Upper lobe of left lung (tissue), 6 donors: ENCODE data around the gene HSP90AB1. TPM values are rescaled to one million over a fixed set of nuclear protein-coding genes. Genes with fewer than 3 reads are reported as not detected.

Experiments used
- ATAC-seq, 2 donors: fragments of 200-7000 bp; cut with Tn5 transposase; one replicate each; pipeline ENCODE4 v1.9.1; 2022; ENCODE audit warnings: mild to moderate bottlenecking in 2 of 2, moderate library complexity in 2 of 2; ENCODE audit not compliant: low FRiP score in 2 of 2
- DNase-seq, 2 donors: peaks; one replicate each; pipeline ENCODE4 v3.0.0-alpha.2; 2019 to 2020
- H3K27ac ChIP-seq, 4 donors: fragments of 200-600 bp; sonication (generic); one replicate each; pipeline ENCODE4 v1.5.1; 2016 to 2019
- H3K27me3 ChIP-seq, 4 donors: fragments of 200-600 bp; sonication (generic); one replicate each; pipeline ENCODE4 v1.5.1; 2017 to 2019
- H3K36me3 ChIP-seq, 4 donors: fragments of 200-600 bp; sonication (generic); one replicate each; pipeline ENCODE4 v1.5.1; 2016 to 2019
- H3K4me1 ChIP-seq, 4 donors: fragments of 200-600 bp; sonication (generic); one replicate each; pipeline ENCODE4 v1.5.1; 2018 to 2019
- H3K4me3 ChIP-seq, 4 donors: fragments of 200-600 bp; sonication (generic); one replicate each; pipeline ENCODE4 v1.5.1; 2017 to 2019; ENCODE audit warnings: mild to moderate bottlenecking in 2 of 4, moderate library complexity in 1 of 4
- H3K9me3 ChIP-seq, 4 donors: fragments of 200-600 bp; sonication (generic); one replicate each; pipeline ENCODE4 v1.5.1; 2018 to 2019
- CTCF ChIP-seq, 6 experiments: fragments of 450-650 bp in 4 of 6; fragments of 200-600 bp in 2 of 6; sonication (generic) in 2 of 6; IDR thresholded peaks; one replicate each; pipeline ENCODE4 v1.5.1; 2016 to 2019; ENCODE audit warnings: antibody characterized with exemption in 6 of 6
- EP300 ChIP-seq, 4 donors: sonication (generic); formaldehyde crosslinking; IDR thresholded peaks; one replicate each; pipeline ENCODE4 v1.5.1; 2017; ENCODE audit warnings: antibody characterized with exemption in 4 of 4, control low read depth in 2 of 4
- POLR2A ChIP-seq, 4 donors: fragments of 450-650 bp; IDR thresholded peaks; one replicate each; pipeline ENCODE4 v1.5.1; 2016 to 2017; ENCODE audit warnings: antibody characterized with exemption in 4 of 4, mild to moderate bottlenecking in 2 of 4
- POLR2AphosphoS5 ChIP-seq, 2 donors: sonication (generic); formaldehyde crosslinking; IDR thresholded peaks; one replicate each; pipeline ENCODE4 v1.5.1; 2017; ENCODE audit warnings: antibody characterized with exemption in 2 of 2
- WGBS, 2 donors: methylation state at CpG; one replicate each; pipeline ENCODE4 v1.1.5; 2017 to 2018; 5-methylcytosine and 5-hydroxymethylcytosine counted together
- total RNA-seq, 6 donors: library from RNA; depleted of rRNA in 4 of 6; stranded (reverse); fragments of >200 nt in 4 of 6; gene quantifications; one replicate each; pipeline versions ENCODE4 v1.1.0 to v1.2.1, GENCODE V29; 2016 to 2021
- donor health status: DM: no; HTN: no; CAD: no; lungs with moderate emphysema.
- donor health status: DM: no; HTN: yes; CAD: no; lungs with severe emphysema.

The HSP90AB1 gene
- total RNA-seq, 6 donors from 2014 or later, result 175 to 656 (median 471) TPM

- ATAC-seq, result no peak
- H3K36me3 ChIP-seq, result peaks cover 52 to 75% (median 66%) of the 10 kb centered on the region in 4 donors
Observed at GRCh38 chr6:44253307-44254101, 6.6 kb downstream of the HSP90AB1 start.

GRCh38 chr6:44254191-44255104 lies 7.5 kb downstream of the HSP90AB1 start:
- Histone ChIP-seq H3K9me3 (no peaks in the 10 kb centered on the region), H3K4me3 (no peak overlapping the region), H3K4me1 (peaks cover 12 to 26% (median 18%) of the 10 kb centered on the region in 4 donors), H3K27ac (no peak overlapping the region), H3K27me3 (no peaks in the 10 kb centered on the region), H3K36me3 (peaks cover 48 to 75% (median 59%) of the 10 kb centered on the region in 4 donors)
- ATAC-seq, result no peak
- WGBS, 2 donors, result 78 to 81% methylated on average over 11 to 12 of the region's 12 CpGs
- TF ChIP-seq CTCF (IDR thresholded peaks at IDR 0.05), result no peak
- TF ChIP-seq POLR2AphosphoS5 (IDR thresholded peaks at IDR 0.05), result no peak
- no peak for DNase-seq

More at GRCh38 chr6:44253307-44254101, 6.6 kb downstream of the HSP90AB1 start:
- WGBS, 2 donors, result 71 to 82% methylated on average over 10 of the region's 10 CpGs
- no peaks in the 10 kb centered on the region for H3K27me3 ChIP-seq
- no peak for DNase-seq
- H3K27ac ChIP-seq, result no peak overlapping the region
- H3K9me3 ChIP-seq, result no peaks in the 10 kb centered on the region
- no peak overlapping the region for H3K4me3 ChIP-seq
- no peak for TF ChIP-seq POLR2AphosphoS5 (IDR thresholded peaks at IDR 0.05)
- TF ChIP-seq EP300 (IDR thresholded peaks at IDR 0.05), result no peak
- no peak for TF ChIP-seq POLR2A (IDR thresholded peaks at IDR 0.05)
- TF ChIP-seq CTCF (IDR thresholded peaks at IDR 0.05), result peak in 2 of 6 experiments; percentile 11 to 16
- peaks cover 20 to 35% (median 27%) of the 10 kb centered on the region in 4 donors for H3K4me1 ChIP-seq

GRCh38 chr6:44255105-44255808 lies 8.4 kb downstream of the HSP90AB1 start:
- H3K27me3 ChIP-seq, result no peaks in the 10 kb centered on the region
- H3K36me3 ChIP-seq, result peaks cover 40 to 75% (median 59%) of the 10 kb centered on the region in 4 donors
- peaks cover 12 to 22% (median 17%) of the 10 kb centered on the region in 4 donors for H3K4me1 ChIP-seq
- H3K27ac ChIP-seq, result peak overlapping the region in 1 of 4 donors; percentile 85
- 76 to 78% methylated on average over 10 to 14 of the region's 16 CpGs for WGBS, 2 donors
- ATAC-seq (no peak), DNase-seq (peak in 1 of 2 donors; percentile 24)
- H3K4me3 ChIP-seq, result peak overlapping the region in 1 of 4 donors; percentile 96
- H3K9me3 ChIP-seq, result no peaks in the 10 kb centered on the region
- peak in 1 of 4 donors; percentile 12 for TF ChIP-seq POLR2A (IDR thresholded peaks at IDR 0.05)
- TF ChIP-seq EP300 (IDR thresholded peaks at IDR 0.05), result no peak

DNA sequence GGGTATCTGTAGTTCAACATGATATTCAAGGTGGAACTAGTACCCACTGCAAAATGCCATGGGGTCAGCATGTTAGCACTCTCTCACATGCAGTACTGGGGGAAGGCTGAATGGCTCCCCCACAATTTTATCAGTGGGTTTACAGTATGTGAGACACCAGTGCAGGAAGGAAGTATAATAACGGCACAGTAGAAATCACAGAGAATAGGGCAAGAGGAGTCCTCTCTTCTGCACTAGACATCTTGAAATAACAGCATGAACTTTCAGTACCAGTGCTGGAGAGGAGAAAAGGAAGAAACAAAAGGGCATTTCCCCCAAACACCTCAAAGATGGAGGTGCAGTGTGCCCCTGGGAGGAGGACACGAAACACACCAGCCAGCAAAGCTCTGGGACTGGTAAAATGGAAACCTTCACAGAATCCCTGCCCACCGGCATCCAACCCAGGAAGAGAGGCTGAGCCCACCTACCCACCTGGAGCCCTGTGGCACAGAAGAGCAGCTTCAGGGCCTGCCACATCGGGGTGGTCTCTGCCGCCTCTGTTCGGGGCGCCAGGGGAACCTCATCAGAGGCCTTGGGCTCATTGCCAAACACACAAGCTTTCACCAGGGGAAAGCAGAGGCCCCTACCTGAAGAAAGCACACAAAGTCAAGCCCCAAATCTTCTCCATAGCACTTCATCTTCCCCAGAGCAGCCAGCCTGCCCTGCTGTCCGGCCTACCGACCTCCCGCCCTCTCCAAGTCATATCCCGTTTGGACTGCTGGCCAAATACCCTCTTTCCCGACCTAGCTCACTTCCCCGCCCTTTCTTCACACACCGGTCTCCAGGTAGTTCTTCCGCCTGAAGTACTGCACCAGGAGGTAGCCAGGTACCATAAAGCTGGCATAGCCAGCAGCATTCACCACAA lies 9.2 kb downstream of the HSP90AB1 start:
- Histone ChIP-seq H3K4me3 (peak overlapping the region; percentile 45 to 98 (median 92)), H3K4me1 (peaks cover 10 to 22% (median 17%) of the 10 kb centered on the region in 4 donors), H3K27ac (peak overlapping the region; percentile 85 to 97 (median 89)), H3K9me3 (no peaks in the 10 kb centered on the region), H3K27me3 (no peaks in the 10 kb centered on the region), H3K36me3 (peaks cover 32 to 69% (median 52%) of the 10 kb centered on the region in 4 donors)
- ATAC-seq (peak in 1 of 2 donors; percentile 0), DNase-seq (peak in 1 of 2 donors; percentile 41)
- WGBS, 2 donors, result 16 to 18% methylated on average over 11 to 15 of the region's 15 CpGs
- no peak for TF ChIP-seq POLR2A (IDR thresholded peaks at IDR 0.05)
- TF ChIP-seq POLR2AphosphoS5 (IDR thresholded peaks at IDR 0.05), result no peak
- no peak for TF ChIP-seq CTCF (IDR thresholded peaks at IDR 0.05)
- no peak for TF ChIP-seq EP300 (IDR thresholded peaks at IDR 0.05)
